ENCODE data around the gene COTL1.

Gene COTL1

DNA sequence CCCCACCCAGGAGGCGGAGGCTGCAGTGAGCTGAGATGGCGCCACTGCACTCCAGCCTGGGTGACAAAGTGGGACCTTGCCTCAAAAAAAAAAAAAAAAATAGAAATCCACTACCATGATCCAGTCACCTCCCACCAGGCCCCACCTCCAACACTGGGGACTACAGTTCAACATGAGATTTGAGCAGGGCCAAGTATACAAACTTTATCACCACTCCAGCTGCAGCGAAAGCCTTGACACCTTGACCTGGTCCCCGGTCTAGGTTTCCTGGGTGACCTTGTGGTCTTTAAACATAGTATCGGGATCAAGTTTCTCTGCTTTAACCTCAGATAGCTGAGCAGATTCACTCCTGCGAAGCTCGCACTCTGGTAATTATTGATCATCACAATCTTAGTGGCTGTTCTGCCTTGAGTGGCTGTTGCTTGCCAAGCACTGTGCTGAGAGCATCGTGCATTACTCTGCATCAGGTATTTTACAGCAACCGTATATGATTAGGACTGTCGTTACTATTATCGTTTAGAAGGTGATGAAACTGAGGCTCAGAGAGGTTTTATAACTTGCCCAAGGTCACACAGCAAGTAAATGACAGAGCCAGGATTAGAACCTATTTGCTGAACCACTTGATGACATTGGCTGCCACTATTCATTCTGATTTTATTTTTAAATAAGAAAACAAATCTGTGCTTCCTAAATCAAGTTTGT lies 63.1 kb downstream of the COTL1 start:
- Histone ChIP-seq H3K36me3 (ENCODE audit: control insufficient read depth in 4 of 4, insufficient read depth in 4 of 4, low read length in 3 of 4) (no peaks in the 10 kb centered on the region), H3K9me3 (ENCODE audit: control extremely low read depth in 1 of 5, control insufficient read depth in 4 of 5, insufficient read depth in 2 of 5, low read depth in 1 of 5, low read length in 4 of 5) (no peaks in the 10 kb centered on the region), H3K4me3 (ENCODE audit: control insufficient read depth in 1 of 7, extremely low read depth in 1 of 7, insufficient read depth in 4 of 7, low read depth in 2 of 7, low read length in 6 of 7) (no peak overlapping the region), H3K27ac (ENCODE audit: insufficient read depth in 1 of 2, low read depth in 1 of 2, low read length in 2 of 2, poor library complexity in 1 of 2, severe bottlenecking in 2 of 2) (no peak overlapping the region), H3K27me3 (replicated peaks in 2 of 5; ENCODE audit: control insufficient read depth in 4 of 5, insufficient read depth in 5 of 5, low read length in 4 of 5) (no peaks in the 10 kb centered on the region), H3K4me1 (ENCODE audit: control extremely low read depth in 1 of 4, control insufficient read depth in 4 of 4, insufficient read depth in 4 of 4, low read length in 3 of 4) (peaks cover 0 to 11% (median 8%) of the 10 kb centered on the region in 4 experiments)
- POLR2A ChIA-PET, result no interaction called here
- no peak for DNase-seq
- WGBS (ENCODE audit: insufficient coverage), result 99% methylated on average over 9 of the region's 11 CpGs
- CTCF ChIA-PET, result interaction anchor here (1.0 to 1.7 kb wide), 3 partner anchors 14 to 41 kb away, joined by 3 to 6 read pairs (median 3); no protein-coding TSS in a partner anchor

DNA sequence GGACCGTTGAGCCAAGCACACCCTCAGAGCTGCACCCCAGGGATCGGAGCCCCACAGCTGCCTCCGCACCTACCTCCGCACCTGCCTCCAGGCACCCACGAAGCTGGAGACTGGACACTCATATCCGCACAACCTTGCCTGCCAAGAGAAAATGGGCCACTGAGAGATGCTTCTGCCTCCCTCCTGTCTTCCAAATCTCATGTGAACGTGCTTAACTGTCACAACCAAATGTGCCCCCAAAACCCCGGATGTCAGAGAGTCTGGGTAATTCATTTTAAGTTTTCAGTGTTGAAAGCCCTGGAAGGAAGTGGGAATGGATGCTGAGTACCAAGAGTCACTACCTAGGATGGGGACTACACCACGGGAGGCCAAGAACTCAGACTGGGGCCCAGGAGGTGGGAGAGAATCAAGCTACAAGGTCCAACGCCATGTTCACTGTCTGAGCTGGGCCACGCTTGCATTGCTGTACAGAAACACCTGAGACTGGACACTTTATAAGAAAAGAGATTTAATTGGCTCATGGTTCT lies 63.9 kb downstream of the COTL1 start:
- POLR2A ChIA-PET, result no interaction called here
- CTCF ChIA-PET, result interaction anchor here (1.0 to 1.7 kb wide), 2 partner anchors 13 to 16 kb away, joined by 3 to 6 read pairs; no protein-coding TSS in a partner anchor
- H3K27ac ChIP-seq (ENCODE audit: insufficient read depth in 1 of 2, low read depth in 1 of 2, low read length in 2 of 2, poor library complexity in 1 of 2, severe bottlenecking in 2 of 2), result no peak overlapping the region

DNA sequence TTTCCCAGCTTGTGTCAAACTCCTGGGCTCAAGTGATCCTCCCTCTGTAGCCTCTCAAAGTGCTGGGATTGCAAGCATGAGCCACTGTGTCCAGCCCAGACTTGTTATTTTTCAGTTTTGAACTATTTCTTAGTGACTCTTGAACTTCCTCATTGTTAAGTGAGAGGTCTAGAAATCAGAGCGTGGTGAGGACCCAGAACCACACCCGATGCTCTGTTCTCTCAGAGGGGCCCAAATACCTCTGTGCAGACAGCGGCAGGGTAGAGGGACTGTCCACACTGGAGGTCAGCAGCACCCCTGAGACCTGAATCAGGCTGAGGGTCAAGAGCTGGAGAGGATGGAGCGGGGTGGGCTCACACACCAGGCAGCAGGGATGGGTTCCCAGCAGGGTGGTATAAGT lies 65.7 kb downstream of the COTL1 start:
- peaks cover 0 to 20% (median 9%) of the 10 kb centered on the region in 4 experiments for H3K4me1 ChIP-seq (ENCODE audit: control extremely low read depth in 1 of 4, control insufficient read depth in 4 of 4, insufficient read depth in 4 of 4, low read length in 3 of 4)
- no peak overlapping the region for H3K4me3 ChIP-seq (ENCODE audit: control insufficient read depth in 1 of 7, extremely low read depth in 1 of 7, insufficient read depth in 4 of 7, low read depth in 2 of 7, low read length in 6 of 7)
- no peaks in the 10 kb centered on the region for H3K36me3 ChIP-seq (ENCODE audit: control insufficient read depth in 4 of 4, insufficient read depth in 4 of 4, low read length in 3 of 4)
- DNase-seq, result no peak
- 64% methylated on average over 4 of the region's 4 CpGs for WGBS (ENCODE audit: insufficient coverage)
- POLR2A ChIA-PET, result interaction anchor here (0.6 kb wide), 1 partner anchor 13 kb away, joined by 3 read pairs; no protein-coding TSS in a partner anchor
- H3K27ac ChIP-seq (ENCODE audit: insufficient read depth in 1 of 2, low read depth in 1 of 2, low read length in 2 of 2, poor library complexity in 1 of 2, severe bottlenecking in 2 of 2), result no peak overlapping the region
- no peaks in the 10 kb centered on the region for H3K9me3 ChIP-seq (ENCODE audit: control extremely low read depth in 1 of 5, control insufficient read depth in 4 of 5, insufficient read depth in 2 of 5, low read depth in 1 of 5, low read length in 4 of 5)
- CTCF ChIA-PET, result interaction anchor here (1.2 to 1.5 kb wide), 2 partner anchors 69 to 71 kb away, joined by 3 read pairs; no protein-coding TSS in a partner anchor
- H3K27me3 ChIP-seq (replicated peaks in 2 of 5; ENCODE audit: control insufficient read depth in 4 of 5, insufficient read depth in 5 of 5, low read length in 4 of 5), result no peaks in the 10 kb centered on the region

More for the DNA sequence above, 63.9 kb downstream of the COTL1 start:
- H3K4me1 ChIP-seq (ENCODE audit: control extremely low read depth in 1 of 4, control insufficient read depth in 4 of 4, insufficient read depth in 4 of 4, low read length in 3 of 4), result peaks cover 0 to 18% (median 9%) of the 10 kb centered on the region in 4 experiments
- H3K27me3 ChIP-seq (replicated peaks in 2 of 5; ENCODE audit: control insufficient read depth in 4 of 5, insufficient read depth in 5 of 5, low read length in 4 of 5), result no peaks in the 10 kb centered on the region
- 55% methylated on average over 11 of the region's 11 CpGs for WGBS (ENCODE audit: insufficient coverage)
- DNase-seq, result peak in 1 of 3 donors; percentile 18
- no peaks in the 10 kb centered on the region for H3K9me3 ChIP-seq (ENCODE audit: control extremely low read depth in 1 of 5, control insufficient read depth in 4 of 5, insufficient read depth in 2 of 5, low read depth in 1 of 5, low read length in 4 of 5)
- H3K36me3 ChIP-seq (ENCODE audit: control insufficient read depth in 4 of 4, insufficient read depth in 4 of 4, low read length in 3 of 4), result no peaks in the 10 kb centered on the region
- H3K4me3 ChIP-seq (ENCODE audit: control insufficient read depth in 1 of 7, extremely low read depth in 1 of 7, insufficient read depth in 4 of 7, low read depth in 2 of 7, low read length in 6 of 7), result no peak overlapping the region

DNA sequence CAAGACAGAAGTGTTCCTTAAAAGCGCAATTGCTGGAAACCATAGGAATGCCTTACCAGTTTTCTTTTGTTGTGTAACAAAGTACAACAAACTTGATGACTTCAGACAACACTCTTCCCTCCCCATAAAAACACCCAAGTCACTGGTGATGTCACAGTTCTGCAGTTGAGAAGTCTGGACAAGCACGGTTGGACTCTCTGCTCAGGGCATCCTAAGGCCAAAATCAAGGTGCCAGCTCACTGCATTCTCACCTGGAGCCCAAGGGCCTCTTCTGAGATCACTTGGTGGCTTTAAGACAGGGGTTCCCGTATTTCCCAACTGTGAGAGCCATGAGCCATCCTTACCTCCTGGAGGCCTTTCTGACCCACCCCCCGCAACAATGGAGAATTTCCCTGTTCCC lies 67.8 kb downstream of the COTL1 start:
- ChIA-PET POLR2A (no interaction called here), CTCF (no interaction called here)
- H3K27ac ChIP-seq (ENCODE audit: insufficient read depth in 1 of 2, low read depth in 1 of 2, low read length in 2 of 2, poor library complexity in 1 of 2, severe bottlenecking in 2 of 2), result no peak overlapping the region

DNA sequence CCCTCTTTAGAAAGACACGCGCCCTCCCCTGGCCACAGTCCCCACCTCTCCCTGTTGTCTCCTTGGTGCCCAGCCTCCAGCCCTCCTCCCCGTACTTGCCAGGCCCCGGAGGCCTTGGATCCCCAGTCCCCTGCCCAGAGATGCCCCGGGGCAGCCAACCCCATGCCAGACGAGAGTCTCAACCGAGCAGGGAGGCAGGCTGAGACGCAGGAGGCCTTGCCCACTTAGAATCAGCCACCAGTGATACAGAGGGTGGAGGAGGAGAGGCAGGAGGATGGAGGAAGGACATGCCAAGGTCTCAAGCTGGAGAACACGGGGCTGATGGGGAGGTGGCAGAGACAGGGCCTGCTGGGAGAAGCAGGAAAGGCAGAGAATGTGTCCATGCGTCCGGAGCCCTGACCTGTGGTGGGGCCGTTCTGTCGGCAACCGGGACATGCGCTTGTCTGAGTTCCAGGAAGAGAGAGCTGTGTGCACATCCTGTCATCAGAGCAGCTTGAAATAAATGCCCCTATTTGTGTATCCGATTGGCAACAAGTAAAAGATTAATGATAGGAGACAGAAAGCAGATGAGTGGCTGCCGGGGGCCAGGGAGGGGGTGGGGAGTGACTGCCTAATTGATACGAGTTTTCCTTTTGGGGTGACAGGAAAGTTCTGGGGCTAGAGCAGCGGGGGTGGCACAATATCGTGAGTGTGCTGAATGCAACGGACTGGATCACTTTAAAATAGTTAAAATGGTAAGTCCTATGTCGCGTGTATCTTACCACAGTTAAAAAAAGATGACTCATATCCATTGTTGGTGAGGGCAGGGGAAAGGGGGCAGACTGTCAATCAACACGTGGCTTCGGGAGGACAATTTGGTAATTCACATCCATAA lies 68.7 kb downstream of the COTL1 start:
- H3K4me1 ChIP-seq (ENCODE audit: control extremely low read depth in 1 of 4, control insufficient read depth in 4 of 4, insufficient read depth in 4 of 4, low read length in 3 of 4), result peaks cover 0 to 27% (median 17%) of the 10 kb centered on the region in 4 experiments
- WGBS (ENCODE audit: insufficient coverage), result 81% methylated on average over 16 of the region's 25 CpGs
- H3K4me3 ChIP-seq (ENCODE audit: control insufficient read depth in 1 of 7, extremely low read depth in 1 of 7, insufficient read depth in 4 of 7, low read depth in 2 of 7, low read length in 6 of 7), result no peak overlapping the region

More for the DNA sequence above, 67.8 kb downstream of the COTL1 start:
- no peaks in the 10 kb centered on the region for H3K27me3 ChIP-seq (replicated peaks in 2 of 5; ENCODE audit: control insufficient read depth in 4 of 5, insufficient read depth in 5 of 5, low read length in 4 of 5)
- H3K9me3 ChIP-seq (ENCODE audit: control extremely low read depth in 1 of 5, control insufficient read depth in 4 of 5, insufficient read depth in 2 of 5, low read depth in 1 of 5, low read length in 4 of 5), result no peaks in the 10 kb centered on the region
- no peaks in the 10 kb centered on the region for H3K36me3 ChIP-seq (ENCODE audit: control insufficient read depth in 4 of 4, insufficient read depth in 4 of 4, low read length in 3 of 4)
- WGBS (ENCODE audit: insufficient coverage), result 75% methylated on average over 4 of the region's 4 CpGs
- DNase-seq, result no peak
- H3K4me3 ChIP-seq (ENCODE audit: control insufficient read depth in 1 of 7, extremely low read depth in 1 of 7, insufficient read depth in 4 of 7, low read depth in 2 of 7, low read length in 6 of 7), result no peak overlapping the region
- H3K4me1 ChIP-seq (ENCODE audit: control extremely low read depth in 1 of 4, control insufficient read depth in 4 of 4, insufficient read depth in 4 of 4, low read length in 3 of 4), result peaks cover 0 to 21% (median 9%) of the 10 kb centered on the region in 4 experiments

DNA sequence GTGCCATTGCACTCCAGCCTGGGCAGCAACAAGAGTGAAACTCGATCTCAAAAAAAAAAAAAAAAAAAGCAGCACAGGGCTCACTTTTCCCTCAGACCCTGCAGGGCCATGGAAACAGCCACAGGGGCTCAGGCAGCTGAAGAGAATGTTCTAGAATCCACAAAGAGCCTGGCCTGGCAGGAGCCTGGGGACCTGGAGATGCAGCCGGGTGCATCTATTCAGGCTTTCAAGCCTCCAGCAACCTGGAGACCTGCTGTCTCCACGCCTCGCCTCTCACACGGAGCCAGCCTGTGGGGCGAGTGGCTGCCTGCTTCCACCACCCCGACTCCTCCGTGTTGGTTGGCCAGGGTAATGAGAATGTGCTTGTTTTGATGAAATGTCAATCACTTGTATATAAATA lies 69.4 kb downstream of the COTL1 start:
- H3K36me3 ChIP-seq (ENCODE audit: control insufficient read depth in 4 of 4, insufficient read depth in 4 of 4, low read length in 3 of 4), result no peaks in the 10 kb centered on the region
- no peak overlapping the region for H3K4me3 ChIP-seq (ENCODE audit: control insufficient read depth in 1 of 7, extremely low read depth in 1 of 7, insufficient read depth in 4 of 7, low read depth in 2 of 7, low read length in 6 of 7)
- WGBS (ENCODE audit: insufficient coverage), result 97% methylated on average over 6 of the region's 8 CpGs
- no peak for DNase-seq
- H3K27me3 ChIP-seq (replicated peaks in 2 of 5; ENCODE audit: control insufficient read depth in 4 of 5, insufficient read depth in 5 of 5, low read length in 4 of 5), result no peaks in the 10 kb centered on the region
- ChIA-PET CTCF (no interaction called here), POLR2A (interaction anchor here (0.7 kb wide), 1 partner anchor 20 kb away, joined by 3 read pairs; no protein-coding TSS in a partner anchor)
- H3K9me3 ChIP-seq (ENCODE audit: control extremely low read depth in 1 of 5, control insufficient read depth in 4 of 5, insufficient read depth in 2 of 5, low read depth in 1 of 5, low read length in 4 of 5), result no peaks in the 10 kb centered on the region
- H3K27ac ChIP-seq (ENCODE audit: insufficient read depth in 1 of 2, low read depth in 1 of 2, low read length in 2 of 2, poor library complexity in 1 of 2, severe bottlenecking in 2 of 2), result no peak overlapping the region
- peaks cover 0 to 24% (median 12%) of the 10 kb centered on the region in 4 experiments for H3K4me1 ChIP-seq (ENCODE audit: control extremely low read depth in 1 of 4, control insufficient read depth in 4 of 4, insufficient read depth in 4 of 4, low read length in 3 of 4)

More for the DNA sequence above, 68.7 kb downstream of the COTL1 start:
- H3K9me3 ChIP-seq (ENCODE audit: control extremely low read depth in 1 of 5, control insufficient read depth in 4 of 5, insufficient read depth in 2 of 5, low read depth in 1 of 5, low read length in 4 of 5), result no peaks in the 10 kb centered on the region
- CTCF ChIA-PET, result no interaction called here
- H3K27me3 ChIP-seq (replicated peaks in 2 of 5; ENCODE audit: control insufficient read depth in 4 of 5, insufficient read depth in 5 of 5, low read length in 4 of 5), result no peaks in the 10 kb centered on the region
- DNase-seq, result peak in 2 of 3 donors; percentile 41 to 66
- POLR2A ChIA-PET, result no interaction called here
- no peak overlapping the region for H3K27ac ChIP-seq (ENCODE audit: insufficient read depth in 1 of 2, low read depth in 1 of 2, low read length in 2 of 2, poor library complexity in 1 of 2, severe bottlenecking in 2 of 2)
- H3K36me3 ChIP-seq (ENCODE audit: control insufficient read depth in 4 of 4, insufficient read depth in 4 of 4, low read length in 3 of 4), result no peaks in the 10 kb centered on the region

All from common myeloid progenitor, CD34-positive (primary cell).